Trophoblast cell (in vitro differentiated cells and primary cell): Measurements from ENCODE around the gene CREBRF.
"Not testable (repeated sequence)": the region's sequence is repeated elsewhere in the genome, so short reads cannot be mapped to it uniquely, and the experiment has no call there.

Experiments used
- DNase-seq, 2 donors: peaks; one replicate each; pipeline ENCODE4 v3.0.0-alpha.2; 2016
- H2AFZ ChIP-seq: 2 replicates; pipeline ENCODE4 v1.6.1; 2013; ENCODE audit warnings: low read length, moderate library complexity, mild to moderate bottlenecking; ENCODE audit not compliant: insufficient read depth, poor library complexity
- H2AK5ac ChIP-seq: 2 replicates; pipeline ENCODE4 v1.6.1; 2013; ENCODE audit warnings: mild to moderate bottlenecking, low read length
- H2BK120ac ChIP-seq: 2 replicates; pipeline ENCODE4 v1.6.1; 2013; ENCODE audit warnings: low read length, mild to moderate bottlenecking, moderate library complexity; ENCODE audit not compliant: insufficient read depth, poor library complexity
- H2BK12ac ChIP-seq: 2 replicates; pipeline ENCODE4 v1.6.1; 2013; ENCODE audit warnings: mild to moderate bottlenecking, low read length, moderate library complexity
- H2BK5ac ChIP-seq: 2 replicates; pipeline ENCODE4 v1.6.1; 2013; ENCODE audit warnings: low read length, low read depth, moderate library complexity, mild to moderate bottlenecking; ENCODE audit not compliant: poor library complexity
- H3K14ac ChIP-seq: 2 replicates; pipeline ENCODE4 v1.6.1; 2013; ENCODE audit warnings: mild to moderate bottlenecking, low read length
- H3K18ac ChIP-seq: 2 replicates; pipeline ENCODE4 v1.6.1; 2013; ENCODE audit warnings: mild to moderate bottlenecking, low read length
- H3K23ac ChIP-seq: 2 replicates; pipeline ENCODE4 v1.6.1; 2013; ENCODE audit warnings: low read length
- H3K27ac ChIP-seq: 2 replicates; pipeline ENCODE4 v1.5.1; 2013; ENCODE audit warnings: low read depth, mild to moderate bottlenecking, inconsistent platforms, low read length, moderate library complexity
- H3K27me3 ChIP-seq: 2 replicates; pipeline ENCODE4 v1.6.1; 2013; ENCODE audit warnings: inconsistent platforms, mild to moderate bottlenecking, low read length, moderate library complexity; ENCODE audit not compliant: insufficient read depth
- H3K36me3 ChIP-seq, 2 experiments: 1 replicate in 1 of 2; 2 replicates in 1 of 2; pipeline ENCODE4 v1.6.1; 2013; ENCODE audit warnings: low read length in 2 of 2, mild to moderate bottlenecking in 2 of 2, moderate library complexity in 1 of 2; ENCODE audit not compliant: insufficient read depth in 2 of 2, control insufficient read depth in 1 of 2
- H3K4ac ChIP-seq: 2 replicates; pipeline ENCODE4 v1.6.1; 2013; ENCODE audit warnings: low read depth, mild to moderate bottlenecking, low read length, moderate library complexity
- H3K4me1 ChIP-seq, 2 experiments: 1 replicate in 1 of 2; 2 replicates in 1 of 2; pipeline ENCODE4 v1.6.1; 2013; ENCODE audit warnings: low read length in 2 of 2, mild to moderate bottlenecking in 2 of 2, moderate library complexity in 1 of 2; ENCODE audit not compliant: insufficient read depth in 2 of 2, control insufficient read depth in 1 of 2
- H3K4me2 ChIP-seq: 2 replicates; pipeline ENCODE4 v1.6.1; 2013; ENCODE audit warnings: inconsistent platforms, mild to moderate bottlenecking, low read length, moderate library complexity
- H3K4me3 ChIP-seq: 2 replicates; pipeline ENCODE4 v1.5.1; 2013; ENCODE audit warnings: mild to moderate bottlenecking, low read depth, low read length, inconsistent platforms
- H3K79me1 ChIP-seq: one replicate; pipeline ENCODE4 v1.6.1; 2013; ENCODE audit warnings: low read length
- H3K79me2 ChIP-seq: 2 replicates; pipeline ENCODE4 v1.6.1; 2013; ENCODE audit warnings: low read length, mild to moderate bottlenecking; ENCODE audit not compliant: control insufficient read depth, insufficient read depth, poor library complexity
- H3K9ac ChIP-seq: 2 replicates; pipeline ENCODE4 v1.6.1; 2013; ENCODE audit warnings: mild to moderate bottlenecking, low read length
- H3K9me3 ChIP-seq: 2 replicates; pipeline ENCODE4 v1.6.1; 2013; ENCODE audit warnings: low read depth, mild to moderate bottlenecking, control low read depth, inconsistent platforms, low read length; ENCODE audit not compliant: insufficient read depth
- H4K12ac ChIP-seq: 2 replicates; pipeline ENCODE4 v1.6.1; 2013; ENCODE audit warnings: low read depth, mild to moderate bottlenecking, low read length, moderate library complexity
- H4K8ac ChIP-seq: 2 replicates; pipeline ENCODE4 v1.6.1; 2013; ENCODE audit warnings: low read depth, mild to moderate bottlenecking, low read length, moderate library complexity
- H4K91ac ChIP-seq: one replicate; pipeline ENCODE4 v1.6.1; 2013; ENCODE audit warnings: low read depth, mild to moderate bottlenecking, low read length, moderate library complexity
- WGBS: extraction: QIAGEN DNeasy Blood & Tissue Kit; methylation state at CpG from one replicate; pipeline ENCODE4 v1.1.7; 2013; ENCODE audit warnings: missing lambda C conversion rate; ENCODE audit not compliant: insufficient read length, insufficient coverage; ENCODE audit errors: extremely low coverage; 5-methylcytosine and 5-hydroxymethylcytosine counted together

CREBRF gene

GRCh38 chr5:173114536-173114935 is 58.4 kb downstream of the CREBRF start:
- Histone ChIP-seq H2AFZ (no peak overlapping the region), H3K18ac (no peak overlapping the region), H2BK5ac (no peak overlapping the region), H3K4ac (no peak overlapping the region), H3K23ac (no peak overlapping the region), H2AK5ac (no peak overlapping the region), H3K27ac (no peak overlapping the region), H2BK120ac (no peak overlapping the region), H3K79me1 (no peaks in the 10 kb centered on the region), H3K27me3 (no peaks in the 10 kb centered on the region), H3K36me3 (peaks cover 0 to 2% of the 10 kb centered on the region in 2 experiments), H3K9ac (no peak overlapping the region), H2BK12ac (no peak overlapping the region), H3K79me2 (no peaks in the 10 kb centered on the region), H3K4me2 (no peak overlapping the region), H3K4me1 (no peaks in the 10 kb centered on the region), H3K4me3 (no peak overlapping the region), H4K8ac (no peak overlapping the region), H3K14ac (no peak overlapping the region), H4K12ac (no peak overlapping the region), H3K9me3 (no peaks in the 10 kb centered on the region), H4K91ac (no peak overlapping the region)
- DNase-seq, result no peak
- WGBS, result no CpG with 5 or more reads among the region's 1 CpG

GRCh38 chr5:173119719-173120118 is 63.6 kb downstream of the CREBRF start:
- Histone ChIP-seq H3K4me2 (no peak overlapping the region), H3K4ac (no peak overlapping the region), H3K18ac (no peak overlapping the region), H3K9me3 (no peaks in the 10 kb centered on the region), H2BK12ac (no peak overlapping the region), H2BK5ac (no peak overlapping the region), H3K27ac (no peak overlapping the region), H2BK120ac (no peak overlapping the region), H2AK5ac (no peak overlapping the region), H3K14ac (no peak overlapping the region), H3K79me1 (no peaks in the 10 kb centered on the region), H3K27me3 (no peaks in the 10 kb centered on the region), H3K23ac (no peak overlapping the region), H3K79me2 (no peaks in the 10 kb centered on the region), H4K91ac (no peak overlapping the region), H2AFZ (no peak overlapping the region), H3K9ac (no peak overlapping the region), H3K36me3 (no peaks in the 10 kb centered on the region), H3K4me3 (no peak overlapping the region), H3K4me1 (no peaks in the 10 kb centered on the region), H4K8ac (no peak overlapping the region), H4K12ac (no peak overlapping the region)
- DNase-seq, result no peak
- WGBS, result no CpG with 5 or more reads among the region's 1 CpG

GRCh38 chr5:173123416-173123815 is 67.3 kb downstream of the CREBRF start:
- no peak overlapping the region for H2BK120ac ChIP-seq
- no peaks in the 10 kb centered on the region for H3K27me3 ChIP-seq
- no peaks in the 10 kb centered on the region for H3K79me1 ChIP-seq
- no peaks in the 10 kb centered on the region for H3K36me3 ChIP-seq
- H2BK5ac ChIP-seq, result no peak overlapping the region
- H3K18ac ChIP-seq, result no peak overlapping the region
- no peak overlapping the region for H4K12ac ChIP-seq
- no peaks in the 10 kb centered on the region for H3K9me3 ChIP-seq
- H3K9ac ChIP-seq, result no peak overlapping the region
- DNase-seq, result no peak
- H3K79me2 ChIP-seq, result no peaks in the 10 kb centered on the region
- no peak overlapping the region for H2BK12ac ChIP-seq
- no peak overlapping the region for H3K23ac ChIP-seq
- WGBS, result no CpG with 5 or more reads among the region's 3 CpGs
- no peak overlapping the region for H2AK5ac ChIP-seq
- H3K27ac ChIP-seq, result no peak overlapping the region
- no peak overlapping the region for H3K4me2 ChIP-seq
- H3K4ac ChIP-seq, result no peak overlapping the region
- no peak overlapping the region for H4K8ac ChIP-seq
- no peak overlapping the region for H3K4me3 ChIP-seq
- no peak overlapping the region for H4K91ac ChIP-seq
- no peak overlapping the region for H3K14ac ChIP-seq
- no peaks in the 10 kb centered on the region for H3K4me1 ChIP-seq
- no peak overlapping the region for H2AFZ ChIP-seq

GRCh38 chr5:173132166-173132565 is 76.0 kb downstream of the CREBRF start:
- not testable (repeated sequence) for H3K9ac ChIP-seq, H3K4ac ChIP-seq, H2AK5ac ChIP-seq, H3K18ac ChIP-seq, H3K14ac ChIP-seq, H3K23ac ChIP-seq, H2AFZ ChIP-seq, H2BK12ac ChIP-seq, H2BK5ac ChIP-seq, H2BK120ac ChIP-seq, H3K36me3 ChIP-seq, H3K9me3 ChIP-seq, DNase-seq, H3K27me3 ChIP-seq, H3K79me2 ChIP-seq, H3K4me1 ChIP-seq, H3K79me1 ChIP-seq, H4K91ac ChIP-seq, H3K4me3 ChIP-seq, H3K4me2 ChIP-seq, H4K12ac ChIP-seq, H3K27ac ChIP-seq, H4K8ac ChIP-seq
- no CpG with 5 or more reads among the region's 6 CpGs for WGBS
